Epithelial cell of esophagus (primary cell): ENCODE data around the gene TBRG4.

Source experiments
- DNase-seq: peaks from one replicate; pipeline ENCODE4 v3.0.0; 2010; ENCODE audit warnings: low read depth
- H3K4me3 ChIP-seq: 2 replicates; pipeline ENCODE4 v1.5.1; 2011; ENCODE audit warnings: mild to moderate bottlenecking, low read length, control low read depth
- TF ChIP-seq, protein P1 (sequence below): IDR thresholded peaks from 2 replicates; pipeline ENCODE4 v1.5.1; 2011; ENCODE audit warnings: low read depth, mild to moderate bottlenecking, low read length, control low read depth, inconsistent platforms; ENCODE audit not compliant: insufficient read depth; ENCODE audit errors: missing control alignments

TBRG4 gene

DNA sequence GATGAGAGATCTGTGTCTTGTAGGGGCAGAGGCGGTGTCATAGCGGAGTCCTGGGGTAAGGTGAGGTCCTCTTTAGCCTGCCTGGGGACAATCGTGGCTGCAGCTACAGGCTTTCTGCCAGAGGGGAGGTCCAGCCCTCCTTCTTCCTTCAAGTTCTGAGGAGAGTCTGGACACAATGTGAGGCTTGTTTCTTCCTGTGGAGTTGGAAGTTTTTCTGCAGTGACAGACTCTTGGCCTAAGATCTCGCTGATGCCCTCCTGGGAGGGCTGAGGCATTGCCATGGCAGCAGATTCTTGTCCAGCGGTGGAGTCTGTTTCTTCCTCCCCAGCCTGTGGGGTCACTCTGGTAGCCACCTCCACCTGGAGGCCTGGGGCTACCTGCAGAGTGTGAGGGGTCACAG is 27.2 kb downstream of the TBRG4 start:
- TF ChIP-seq, protein P1, sequence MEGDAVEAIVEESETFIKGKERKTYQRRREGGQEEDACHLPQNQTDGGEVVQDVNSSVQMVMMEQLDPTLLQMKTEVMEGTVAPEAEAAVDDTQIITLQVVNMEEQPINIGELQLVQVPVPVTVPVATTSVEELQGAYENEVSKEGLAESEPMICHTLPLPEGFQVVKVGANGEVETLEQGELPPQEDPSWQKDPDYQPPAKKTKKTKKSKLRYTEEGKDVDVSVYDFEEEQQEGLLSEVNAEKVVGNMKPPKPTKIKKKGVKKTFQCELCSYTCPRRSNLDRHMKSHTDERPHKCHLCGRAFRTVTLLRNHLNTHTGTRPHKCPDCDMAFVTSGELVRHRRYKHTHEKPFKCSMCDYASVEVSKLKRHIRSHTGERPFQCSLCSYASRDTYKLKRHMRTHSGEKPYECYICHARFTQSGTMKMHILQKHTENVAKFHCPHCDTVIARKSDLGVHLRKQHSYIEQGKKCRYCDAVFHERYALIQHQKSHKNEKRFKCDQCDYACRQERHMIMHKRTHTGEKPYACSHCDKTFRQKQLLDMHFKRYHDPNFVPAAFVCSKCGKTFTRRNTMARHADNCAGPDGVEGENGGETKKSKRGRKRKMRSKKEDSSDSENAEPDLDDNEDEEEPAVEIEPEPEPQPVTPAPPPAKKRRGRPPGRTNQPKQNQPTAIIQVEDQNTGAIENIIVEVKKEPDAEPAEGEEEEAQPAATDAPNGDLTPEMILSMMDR, result no peak
- DNase-seq, result no peak
- H3K4me3 ChIP-seq, result no peak overlapping the region

DNA sequence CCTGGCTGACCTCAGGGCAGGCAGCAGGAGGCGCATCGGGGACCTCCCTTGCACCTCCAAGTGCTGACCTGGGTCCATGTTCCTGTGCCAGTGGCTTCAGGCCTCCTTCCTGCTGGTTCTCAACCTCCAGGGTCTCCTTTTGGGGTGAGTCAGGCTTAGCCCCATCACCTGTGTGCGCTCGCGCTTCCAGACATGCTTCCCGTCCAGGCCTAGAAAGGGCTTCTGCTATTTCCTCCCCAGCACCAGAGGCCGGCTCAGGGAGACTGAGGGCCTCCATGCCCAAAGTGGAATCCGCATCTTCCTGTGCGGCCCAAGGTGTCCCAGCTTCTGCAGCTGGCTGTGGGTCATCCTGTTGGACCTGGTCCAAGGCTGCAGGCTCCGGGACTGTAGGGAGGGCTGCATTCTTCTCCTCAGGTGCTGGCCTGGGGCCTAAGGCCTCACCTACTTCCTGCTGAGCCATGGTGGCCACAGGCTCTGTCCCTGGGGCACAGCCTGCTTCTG is 28.6 kb downstream of the TBRG4 start:
- H3K4me3 ChIP-seq, result no peak overlapping the region
- TF ChIP-seq, protein P1, result no peak

DNA sequence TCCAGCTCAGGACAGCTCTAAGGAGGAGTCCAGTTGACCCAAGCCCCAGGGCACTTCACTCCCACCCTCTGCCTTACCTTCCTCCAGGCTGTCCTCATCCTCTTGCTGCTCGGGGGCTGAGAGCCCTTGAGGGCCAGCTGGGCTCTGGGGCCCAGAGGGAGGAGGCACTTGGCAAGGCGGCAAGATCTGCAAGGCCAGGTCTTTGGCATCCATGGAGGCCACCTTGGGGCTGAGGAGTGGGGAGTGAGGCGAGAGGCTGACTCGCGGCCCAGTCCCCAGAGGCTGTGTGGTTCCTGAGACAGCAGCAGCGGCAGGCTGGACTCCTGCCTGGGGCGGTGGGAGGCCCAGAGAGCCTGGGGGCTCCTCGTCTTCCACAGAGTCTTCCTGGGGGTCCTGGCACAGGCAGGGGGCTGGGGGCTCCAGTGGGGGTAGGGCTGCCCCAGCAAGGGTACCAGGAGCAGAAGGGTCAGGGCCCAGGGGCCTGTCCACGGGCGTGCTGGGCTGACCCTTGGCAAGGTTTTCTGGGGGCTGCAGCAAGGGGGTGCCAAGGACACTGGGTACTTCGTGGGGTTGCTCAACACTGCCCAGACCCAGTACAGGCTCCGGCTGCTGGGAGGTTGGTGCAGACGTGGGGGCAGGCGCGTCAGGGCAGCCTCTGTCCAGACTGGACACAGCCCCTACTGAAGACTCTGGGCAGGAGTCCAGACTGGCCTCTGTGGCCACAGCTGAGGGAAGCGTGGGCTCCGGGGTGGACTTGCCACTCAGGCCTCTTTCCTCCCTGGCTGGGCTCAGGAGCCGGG is 29.3 kb downstream of the TBRG4 start:
- no peak overlapping the region for H3K4me3 ChIP-seq
- TF ChIP-seq, protein P1, result no peak
- no peak for DNase-seq

More for the DNA sequence above, 28.6 kb downstream of the TBRG4 start:
- DNase-seq, result peak; percentile 16

DNA sequence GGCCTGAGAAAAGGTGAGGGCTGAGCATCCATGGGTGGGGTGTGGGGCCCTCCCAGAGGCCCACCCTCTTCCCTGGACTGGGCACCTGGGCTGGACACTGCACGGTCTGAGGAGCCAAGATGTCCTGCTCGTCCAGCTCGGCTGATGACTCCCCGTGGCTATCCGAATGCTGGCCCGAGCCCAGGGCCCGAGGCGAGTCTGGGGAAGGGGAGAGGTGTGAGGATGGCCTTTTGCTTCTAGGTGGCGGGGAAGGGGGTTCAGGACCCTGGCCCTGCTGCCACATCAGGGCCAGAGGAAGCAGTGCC is 29.9 kb downstream of the TBRG4 start:
- no peak overlapping the region for H3K4me3 ChIP-seq
- DNase-seq, result no peak
- TF ChIP-seq, protein P1, result no peak

DNA sequence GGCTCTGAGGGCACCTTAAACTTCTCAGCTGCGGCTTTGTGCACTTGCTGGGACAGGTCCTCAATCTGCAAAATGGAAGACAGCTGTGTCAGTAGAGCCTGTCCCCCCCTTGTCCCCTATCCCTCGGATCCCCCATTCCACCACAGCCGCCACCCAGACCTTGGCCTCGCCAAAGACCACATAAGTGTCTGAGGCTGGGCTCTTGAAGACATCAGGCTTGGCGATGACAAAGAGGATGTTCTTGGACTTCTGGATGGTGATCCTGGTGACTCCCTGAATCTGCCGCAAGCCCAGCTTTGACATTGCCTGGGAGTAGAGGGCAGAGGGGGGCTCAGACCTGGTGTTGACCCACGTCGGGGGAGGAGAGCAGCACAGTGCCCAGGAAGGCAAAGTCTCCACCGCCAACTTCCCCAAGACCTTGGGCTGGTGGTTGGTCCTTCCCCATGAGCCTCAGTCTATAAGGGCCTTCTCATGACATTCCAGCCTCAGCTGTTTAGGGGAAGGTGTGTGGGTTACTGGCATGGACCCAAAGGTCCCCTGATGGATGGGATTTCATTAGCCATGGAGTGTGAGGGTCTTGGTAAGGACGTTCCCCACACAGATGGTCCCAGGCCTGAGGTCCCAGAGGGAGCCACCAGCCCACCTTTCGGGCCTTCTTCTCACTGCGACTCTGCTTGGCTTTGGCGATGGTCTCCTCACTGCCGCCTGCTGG is 30.4 kb downstream of the TBRG4 start:
- TF ChIP-seq, protein P1, result no peak
- DNase-seq, result no peak
- no peak overlapping the region for H3K4me3 ChIP-seq

DNA sequence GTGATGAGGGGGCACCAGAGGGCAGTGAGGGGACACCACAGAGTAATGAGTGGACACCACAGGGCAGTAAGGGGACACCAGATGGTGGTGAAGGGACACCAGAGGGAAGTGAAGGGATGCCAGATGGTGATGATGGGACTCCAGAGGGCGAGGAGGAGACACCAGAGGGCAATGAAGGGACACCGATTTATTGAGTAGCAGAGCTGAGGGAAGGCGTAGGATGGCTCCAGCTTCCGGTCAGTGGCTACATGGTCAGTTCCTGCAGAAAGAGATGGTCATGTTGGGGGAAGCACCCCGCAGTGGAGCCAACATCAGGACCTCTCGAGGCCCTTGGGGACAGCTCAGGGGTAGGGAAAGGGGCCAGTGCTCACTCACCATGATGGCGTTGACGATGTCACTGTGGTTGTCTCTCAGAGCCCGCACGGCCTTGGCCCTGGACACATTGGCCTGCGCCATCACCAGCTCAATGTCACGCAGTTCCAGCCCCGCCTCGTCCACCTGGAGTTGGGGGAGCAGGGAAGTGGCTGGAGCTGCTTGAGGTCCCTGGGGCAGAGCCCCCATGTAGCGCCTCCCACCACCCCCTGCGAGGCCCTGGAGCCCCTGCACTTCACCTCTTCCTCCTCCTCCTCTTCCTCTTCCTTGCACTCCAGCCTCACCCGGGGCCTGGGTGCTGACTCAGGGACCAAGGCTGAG is 31.1 kb downstream of the TBRG4 start:
- no peak for DNase-seq
- TF ChIP-seq, protein P1, result no peak
- H3K4me3 ChIP-seq, result no peak overlapping the region
